ENCODE results near the gene RPL36. TPM values are rescaled to one million over a fixed set of nuclear protein-coding genes. Genes with fewer than 3 reads are reported as not detected.

The RPL36 gene
- total and polyA plus RNA-seq, 2 of the 8 experiments (the other 6 are each of a cell fraction or from before 2014, with no cell fraction given), result 951 to 1,075 TPM

DNA sequence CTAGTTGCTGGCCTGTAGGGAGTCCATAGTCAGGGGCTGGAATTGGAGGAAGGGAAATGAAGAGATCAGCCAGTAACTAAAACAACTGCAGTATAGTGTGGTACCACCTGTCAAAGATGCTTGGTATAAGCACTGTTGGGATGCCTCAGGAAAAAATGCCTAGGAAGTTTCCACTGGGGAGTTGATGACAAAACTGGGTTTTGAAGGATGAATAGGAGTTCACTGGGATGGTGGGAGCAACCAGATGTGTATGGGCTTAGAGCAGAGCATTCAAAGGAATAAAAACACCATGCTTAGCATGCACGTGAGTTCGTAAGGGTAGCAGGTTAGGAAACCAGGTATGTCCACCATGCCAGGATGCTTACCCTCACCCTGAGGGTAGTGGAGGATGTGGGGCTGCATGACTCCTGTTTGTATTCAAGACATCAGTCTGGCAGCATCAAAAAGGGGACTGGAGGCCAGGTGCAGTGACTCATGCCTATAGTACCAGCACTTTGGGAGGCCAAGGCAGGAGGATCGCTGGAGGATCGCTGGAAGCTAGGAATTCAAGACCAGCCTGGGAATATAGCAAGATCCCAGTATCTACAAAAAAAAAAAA lies 37.5 kb downstream of the RPL36 start:
- Histone ChIP-seq H3K23ac (ENCODE audit: insufficient read length) (no peak overlapping the region), H3K27me3 (replicated peaks in 1 of 4; ENCODE audit: control insufficient read depth in 3 of 4, extremely low read depth in 1 of 4, insufficient read depth in 3 of 4, low read length in 3 of 4) (no peaks in the 10 kb centered on the region), H3K18ac (ENCODE audit: extremely low read depth, low read length) (no peak overlapping the region), H4K5ac (ENCODE audit: insufficient read length, low read depth, low read length) (no peak overlapping the region), H3K14ac (ENCODE audit: insufficient read length) (no peak overlapping the region), H2AK5ac (ENCODE audit: low read depth, low read length) (no peak overlapping the region), H2BK120ac (replicated peaks; ENCODE audit: low read depth, low read length) (no peak overlapping the region), H2BK5ac (ENCODE audit: low read depth, low read length) (no peak overlapping the region), H3K4me2 (ENCODE audit: insufficient read depth in 1 of 2, low read depth in 2 of 2, low read length in 2 of 2) (no peak overlapping the region), H3K27ac (ENCODE audit: low read depth, low read length) (no peak overlapping the region), H3K4ac (replicated peaks; ENCODE audit: insufficient read length, low read depth, low read length) (no peak overlapping the region), H4K91ac (replicated peaks; ENCODE audit: insufficient read length, low read length) (no peak overlapping the region), H3K79me2 (ENCODE audit: control insufficient read depth in 1 of 2, insufficient read depth in 2 of 2, low read length in 2 of 2) (no peaks in the 10 kb centered on the region), H3K9me3 (ENCODE audit: insufficient read depth in 2 of 2, low read depth in 1 of 2, low read length in 1 of 2) (no peaks in the 10 kb centered on the region), H3K4me3 (ENCODE audit: extremely low read depth in 1 of 4, insufficient read depth in 2 of 4, low read depth in 3 of 4, low read length in 4 of 4) (no peak overlapping the region), H4K20me1 (replicated peaks in 1 of 2; ENCODE audit: control insufficient read depth in 1 of 2, insufficient read depth in 2 of 2, low read length in 2 of 2) (no peaks in the 10 kb centered on the region), H2BK12ac (ENCODE audit: low read depth, low read length) (no peak overlapping the region), H3K56ac (replicated peaks; ENCODE audit: insufficient read length, low read depth, low read length) (no peak overlapping the region), H3K4me1 (replicated peaks in 1 of 4; ENCODE audit: control insufficient read depth in 3 of 4, insufficient read depth in 4 of 4, low read length in 3 of 4) (no peaks in the 10 kb centered on the region), H2BK15ac (ENCODE audit: low read length) (no peak overlapping the region), H4K8ac (ENCODE audit: extremely low read depth, insufficient read depth, low read length) (no peak overlapping the region), H3K9ac (replicated peaks in 1 of 4; ENCODE audit: extremely low read depth in 1 of 4, low read depth in 3 of 4, low read length in 3 of 4) (no peak overlapping the region), H3K23me2 (ENCODE audit: low read depth, low read length) (no peaks in the 10 kb centered on the region), H2BK20ac (ENCODE audit: low read length) (no peak overlapping the region), H3K79me1 (ENCODE audit: low read depth, low read length) (no peaks in the 10 kb centered on the region), H3K36me3 (ENCODE audit: control insufficient read depth in 2 of 4, insufficient read depth in 4 of 4, low read length in 3 of 4) (no peaks in the 10 kb centered on the region), H2AFZ (ENCODE audit: low read length) (no peak overlapping the region)
- no peak for TF ChIP-seq TBP (IDR thresholded peaks at IDR 0.05; ENCODE audit: low read depth, low read length)
- TF ChIP-seq SIN3A (conservative IDR thresholded peaks at IDR 0.05 in 1 of 2, IDR thresholded peaks at IDR 0.05 in 1 of 2; ENCODE audit: low read depth in 1 of 2, low read length in 2 of 2), result no peak
- no peak for TF ChIP-seq NANOG (IDR thresholded peaks at IDR 0.05; ENCODE audit: insufficient read depth, low read depth, low read length, poor library complexity, severe bottlenecking)
- CTCF ChIA-PET (ENCODE audit: partially characterized antibody), result no interaction called here
- no peak for FAIRE-seq
- DNase-seq (ENCODE audit: low read depth in 1 of 2, low spot score in 2 of 2), result no peak
- 90% methylated on average over 4 of the region's 4 CpGs; no CpG with 5 or more reads in 1 of the 2 experiments for WGBS, 2 experiments (ENCODE audit: extremely low coverage in 1 of 2, insufficient coverage in 1 of 2, insufficient read length in 1 of 2, insufficient replicate concordance in 2 of 2, low coverage in 1 of 2, low lambda C conversion rate in 2 of 2, missing lambda C conversion rate in 1 of 2)
- POLR2A ChIA-PET (ENCODE audit: partially characterized antibody), result interaction anchor here (0.9 kb wide), 1 partner anchor 7 kb away, joined by 3 read pairs; the partner anchor contains the start of genes CATSPERD and LONP1
